ENCODE results near the gene RIT2. TPM values are rescaled to one million over a fixed set of nuclear protein-coding genes. Genes with fewer than 3 reads are reported as not detected.

The RIT2 gene
- total and polyA plus RNA-seq, 2 of the 4 experiments (the other 2 are of a cell fraction) = not detected

DNA sequence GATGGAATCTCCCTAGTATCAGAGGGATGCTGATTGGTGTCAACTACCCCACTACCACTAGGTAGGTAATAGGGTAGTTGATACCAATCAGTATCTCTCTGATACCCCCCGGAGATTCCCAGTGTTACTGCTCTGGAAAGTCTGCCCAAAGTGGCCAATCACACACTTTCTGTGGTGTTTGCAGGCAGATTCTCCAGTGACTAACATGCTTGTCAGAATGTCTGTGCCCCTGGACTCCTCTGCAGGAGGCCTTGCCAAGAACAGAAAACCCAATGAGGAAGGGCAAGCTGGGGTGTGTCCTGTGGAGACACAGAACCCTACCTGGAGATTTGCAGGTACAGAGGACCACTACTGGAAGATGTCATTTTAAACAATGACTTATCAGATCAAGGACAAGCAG is 135.1 kb downstream of the RIT2 start:
- dilution Hi-C loops (cut with HindIII; ENCODE audit: low sequenced_read_pairs, unreplicated experiment) = no loop called here
- Histone ChIP-seq H2BK20ac (ENCODE audit: low read depth, low read length) (no peak overlapping the region), H2AFZ (replicated peaks; ENCODE audit: low read length, poor library complexity) (no peak overlapping the region), H4K5ac (ENCODE audit: low read depth, low read length) (no peak overlapping the region), H2AK5ac (ENCODE audit: low read depth, low read length) (no peak overlapping the region), H3K4me1 (ENCODE audit: control insufficient read depth, insufficient read depth, low read length) (no peaks in the 10 kb centered on the region), H3K23ac (ENCODE audit: low read depth, low read length) (no peak overlapping the region), H3K9me3 (ENCODE audit: control insufficient read depth, insufficient read depth, low read length) (peaks cover 2% of the 10 kb centered on the region), H3K4me2 (ENCODE audit: low read depth, low read length) (no peak overlapping the region), H3K79me1 (ENCODE audit: low read depth in 1 of 2, low read length in 2 of 2) (no peaks in the 10 kb centered on the region), H2BK15ac (ENCODE audit: low read depth, low read length) (no peak overlapping the region), H4K8ac (ENCODE audit: low read depth in 2 of 2, low read length in 2 of 2) (no peak overlapping the region), H3K9ac (ENCODE audit: low read depth, low read length) (no peak overlapping the region), H3K9me1 (ENCODE audit: insufficient read depth, low read length) (no peaks in the 10 kb centered on the region), H2BK5ac (ENCODE audit: low read depth, low read length, poor library complexity, severe bottlenecking) (no peak overlapping the region), H3K4me3 (ENCODE audit: insufficient read depth, low read depth, low read length) (no peak overlapping the region), H2AK9ac (replicated peaks; ENCODE audit: low read depth, low read length, poor library complexity) (no peak overlapping the region), H3K27me3 (ENCODE audit: control insufficient read depth, insufficient read depth, low read length) (no peaks in the 10 kb centered on the region), H3K4ac (ENCODE audit: low read depth, low read length) (no peak overlapping the region), H4K20me1 (ENCODE audit: insufficient read depth, low read length) (no peaks in the 10 kb centered on the region), H3K56ac (ENCODE audit: extremely low read depth, insufficient read depth, low read length) (no peak overlapping the region), H2BK120ac (ENCODE audit: low read depth, low read length) (no peak overlapping the region), H3K14ac (replicated peaks; ENCODE audit: low read depth, low read length) (no peak overlapping the region), H3K36me3 (ENCODE audit: control insufficient read depth, insufficient read depth, low read length) (no peaks in the 10 kb centered on the region), H3K18ac (ENCODE audit: low read depth, low read length) (no peak overlapping the region), H3K27ac (ENCODE audit: insufficient read depth, low read length) (no peak overlapping the region), H4K91ac (ENCODE audit: insufficient read depth, low read depth, low read length) (no peak overlapping the region)
- intact Hi-C loops (cut with micrococcal nuclease) = no loop called here
- ATAC-seq (ENCODE audit: low read depth) (no peak), DNase-seq (no peak)
- CTCF ChIA-PET = no interaction called here
- POLR2A ChIA-PET (ENCODE audit: unreplicated experiment) = no interaction called here
- WGBS, 2 experiments (ENCODE audit: extremely low coverage in 2 of 2, insufficient read length in 1 of 2) = no CpG with 5 or more reads among the region's 1 CpG
- BruUV-seq (replicated peaks) = no TSS peak
- in situ Hi-C loops (cut with MboI; ENCODE audit: low sequenced_read_pairs) = no loop called here
- no peak for TF ChIP-seq NFE2L2 (IDR thresholded peaks at IDR 0.05; ENCODE audit: low read depth, low read length)
- TF ChIP-seq MAZ (IDR thresholded peaks at IDR 0.05; ENCODE audit: borderline replicate concordance, low read depth, low read length) = no peak
- TF ChIP-seq FOS (IDR thresholded peaks at IDR 0.05; ENCODE audit: low read depth, low read length) = no peak
- TF ChIP-seq, protein P1, sequence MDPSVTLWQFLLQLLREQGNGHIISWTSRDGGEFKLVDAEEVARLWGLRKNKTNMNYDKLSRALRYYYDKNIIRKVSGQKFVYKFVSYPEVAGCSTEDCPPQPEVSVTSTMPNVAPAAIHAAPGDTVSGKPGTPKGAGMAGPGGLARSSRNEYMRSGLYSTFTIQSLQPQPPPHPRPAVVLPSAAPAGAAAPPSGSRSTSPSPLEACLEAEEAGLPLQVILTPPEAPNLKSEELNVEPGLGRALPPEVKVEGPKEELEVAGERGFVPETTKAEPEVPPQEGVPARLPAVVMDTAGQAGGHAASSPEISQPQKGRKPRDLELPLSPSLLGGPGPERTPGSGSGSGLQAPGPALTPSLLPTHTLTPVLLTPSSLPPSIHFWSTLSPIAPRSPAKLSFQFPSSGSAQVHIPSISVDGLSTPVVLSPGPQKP (IDR thresholded peaks at IDR 0.05; ENCODE audit: borderline replicate concordance, low read depth, low read length) = no peak
- TF ChIP-seq CHD1 (IDR thresholded peaks at IDR 0.05; ENCODE audit: low read depth, low read length) = no peak
- TF ChIP-seq POLR2A (IDR thresholded peaks at IDR 0.05; ENCODE audit: low read depth, low read length) = no peak
- TF ChIP-seq CEBPB (IDR thresholded peaks at IDR 0.05; ENCODE audit: low read depth, low read length) = no peak
- no peak for TF ChIP-seq SMC3 (IDR thresholded peaks at IDR 0.05; ENCODE audit: low read depth, low read length)
- no peak for TF ChIP-seq MAFK (IDR thresholded peaks at IDR 0.05; ENCODE audit: low read depth, low read length)
- TF ChIP-seq, protein P2, sequence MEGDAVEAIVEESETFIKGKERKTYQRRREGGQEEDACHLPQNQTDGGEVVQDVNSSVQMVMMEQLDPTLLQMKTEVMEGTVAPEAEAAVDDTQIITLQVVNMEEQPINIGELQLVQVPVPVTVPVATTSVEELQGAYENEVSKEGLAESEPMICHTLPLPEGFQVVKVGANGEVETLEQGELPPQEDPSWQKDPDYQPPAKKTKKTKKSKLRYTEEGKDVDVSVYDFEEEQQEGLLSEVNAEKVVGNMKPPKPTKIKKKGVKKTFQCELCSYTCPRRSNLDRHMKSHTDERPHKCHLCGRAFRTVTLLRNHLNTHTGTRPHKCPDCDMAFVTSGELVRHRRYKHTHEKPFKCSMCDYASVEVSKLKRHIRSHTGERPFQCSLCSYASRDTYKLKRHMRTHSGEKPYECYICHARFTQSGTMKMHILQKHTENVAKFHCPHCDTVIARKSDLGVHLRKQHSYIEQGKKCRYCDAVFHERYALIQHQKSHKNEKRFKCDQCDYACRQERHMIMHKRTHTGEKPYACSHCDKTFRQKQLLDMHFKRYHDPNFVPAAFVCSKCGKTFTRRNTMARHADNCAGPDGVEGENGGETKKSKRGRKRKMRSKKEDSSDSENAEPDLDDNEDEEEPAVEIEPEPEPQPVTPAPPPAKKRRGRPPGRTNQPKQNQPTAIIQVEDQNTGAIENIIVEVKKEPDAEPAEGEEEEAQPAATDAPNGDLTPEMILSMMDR (conservative IDR thresholded peaks at IDR 0.05; ENCODE audit: low read depth, low read length) = no peak
- TF ChIP-seq BHLHE40 (IDR thresholded peaks at IDR 0.05; ENCODE audit: low read depth, low read length) = no peak
- no peak for TF ChIP-seq RFX5 (IDR thresholded peaks at IDR 0.05; ENCODE audit: low read depth, low read length)
- no peak for TF ChIP-seq MXI1 (IDR thresholded peaks at IDR 0.05; ENCODE audit: borderline replicate concordance, low read depth, low read length)
- TF ChIP-seq RCOR1 (IDR thresholded peaks at IDR 0.05; ENCODE audit: insufficient replicate concordance, low read length) = no peak
- TF ChIP-seq, protein P3, sequence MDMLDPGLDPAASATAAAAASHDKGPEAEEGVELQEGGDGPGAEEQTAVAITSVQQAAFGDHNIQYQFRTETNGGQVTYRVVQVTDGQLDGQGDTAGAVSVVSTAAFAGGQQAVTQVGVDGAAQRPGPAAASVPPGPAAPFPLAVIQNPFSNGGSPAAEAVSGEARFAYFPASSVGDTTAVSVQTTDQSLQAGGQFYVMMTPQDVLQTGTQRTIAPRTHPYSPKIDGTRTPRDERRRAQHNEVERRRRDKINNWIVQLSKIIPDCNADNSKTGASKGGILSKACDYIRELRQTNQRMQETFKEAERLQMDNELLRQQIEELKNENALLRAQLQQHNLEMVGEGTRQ (IDR thresholded peaks at IDR 0.05; ENCODE audit: low read depth, low read length) = no peak
- no peak for TF ChIP-seq RAD21 (IDR thresholded peaks at IDR 0.05; ENCODE audit: low read length)
